ENCODE measurements around the gene LDHAL6B.

LDHAL6B gene

GRCh38 chr15:59237924-59238331 lies 31.3 kb downstream of the LDHAL6B start:
- no peak for DNase-seq (ENCODE audit: low read depth, low spot score)
- CTCF ChIA-PET: interaction anchor here (3.4 kb wide), 1 partner anchor 9 kb away, joined by 19 read pairs; no protein-coding TSS in a partner anchor
- POLR2A ChIA-PET: no interaction called here
- H3K4me3 ChIP-seq (ENCODE audit: low read depth, low read length): no peak overlapping the region
- no peak for TF ChIP-seq CTCF (IDR thresholded peaks at IDR 0.05; ENCODE audit: insufficient read depth, low read length, missing control alignments)

DNA sequence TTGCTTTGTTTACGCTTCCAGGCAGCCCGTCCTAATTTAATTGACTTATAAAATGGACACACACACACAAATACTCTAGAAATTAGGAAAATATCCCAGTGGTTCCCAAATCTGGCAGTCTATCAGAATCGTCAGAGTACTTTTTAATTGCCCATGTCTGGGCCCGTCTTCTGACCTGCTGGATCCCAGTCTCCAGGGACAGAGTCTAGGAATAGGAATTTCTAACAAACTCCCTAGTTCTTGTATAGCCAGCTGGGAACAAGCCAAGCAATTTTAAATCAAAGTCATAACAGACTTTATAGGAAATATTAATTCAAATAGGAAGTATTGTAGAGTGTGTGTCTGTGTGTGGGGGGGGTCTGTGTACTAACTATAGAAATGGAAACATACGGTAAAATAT lies 33.4 kb downstream of the LDHAL6B start:
- POLR2A ChIA-PET: no interaction called here
- TF ChIP-seq CTCF (IDR thresholded peaks at IDR 0.05; ENCODE audit: insufficient read depth, low read length, missing control alignments): no peak
- H3K4me3 ChIP-seq (ENCODE audit: low read depth, low read length): no peak overlapping the region
- CTCF ChIA-PET: no interaction called here
- DNase-seq (ENCODE audit: low read depth, low spot score): no peak

GRCh38 chr15:59242649-59243048 lies 36.0 kb downstream of the LDHAL6B start:
- no peak overlapping the region for H3K4me3 ChIP-seq (ENCODE audit: low read depth, low read length)
- TF ChIP-seq CTCF (IDR thresholded peaks at IDR 0.05; ENCODE audit: insufficient read depth, low read length, missing control alignments): no peak
- no peak for DNase-seq (ENCODE audit: low read depth, low spot score)
- POLR2A ChIA-PET: no interaction called here
- CTCF ChIA-PET: no interaction called here

DNA sequence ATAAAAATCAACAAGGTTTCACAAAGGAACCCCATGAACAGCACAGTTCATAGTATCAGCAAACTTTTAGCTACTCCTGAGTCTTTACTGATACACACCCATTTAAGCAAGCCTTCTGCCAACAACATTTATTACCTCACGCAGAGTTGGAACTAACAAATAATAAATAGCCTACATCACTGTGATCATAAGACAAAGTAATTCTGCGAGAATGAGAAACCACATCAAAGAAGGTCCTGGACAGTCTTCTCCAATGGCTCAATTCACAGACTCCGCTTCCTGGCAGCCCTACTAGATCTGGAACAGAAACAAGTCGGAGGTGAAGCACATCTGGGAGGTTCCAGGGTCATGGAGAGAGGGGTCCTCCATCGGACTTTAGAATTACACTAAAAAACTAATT lies 37.0 kb downstream of the LDHAL6B start:
- H3K4me3 ChIP-seq (ENCODE audit: low read depth, low read length): no peak overlapping the region
- TF ChIP-seq CTCF (IDR thresholded peaks at IDR 0.05; ENCODE audit: insufficient read depth, low read length, missing control alignments): no peak
- CTCF ChIA-PET: interaction anchor here (1.7 kb wide), 1 partner anchor 129 kb away, joined by 3 read pairs; the partner anchor contains the start of gene MYO1E
- DNase-seq (ENCODE audit: low read depth, low spot score): no peak
- POLR2A ChIA-PET: interaction anchor here (0.6 kb wide), 1 partner anchor 57 kb away, joined by 4 read pairs; no protein-coding TSS in a partner anchor

DNA sequence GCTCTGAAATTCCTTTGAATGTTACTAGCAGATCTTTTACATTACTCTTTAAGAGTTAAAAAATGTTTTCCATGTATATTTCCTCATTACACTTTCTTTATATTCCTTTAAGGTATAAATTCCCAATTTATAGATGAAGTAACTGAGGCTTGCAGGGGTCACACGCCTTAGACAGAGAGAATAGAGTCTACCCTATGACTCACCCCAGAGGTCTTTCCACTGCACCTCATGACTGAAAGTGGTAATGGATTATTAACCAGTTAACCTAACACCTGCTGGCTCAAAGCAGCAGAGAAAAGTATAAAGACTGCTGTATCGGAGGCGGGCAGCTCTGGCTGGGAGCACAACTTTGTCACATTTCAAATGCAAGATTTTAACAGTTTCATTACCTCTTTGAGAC lies 37.7 kb downstream of the LDHAL6B start:
- TF ChIP-seq CTCF (IDR thresholded peaks at IDR 0.05; ENCODE audit: insufficient read depth, low read length, missing control alignments): no peak
- DNase-seq (ENCODE audit: low read depth, low spot score): no peak
- POLR2A ChIA-PET: interaction anchor here (0.6 kb wide), 1 partner anchor 57 kb away, joined by 4 read pairs; no protein-coding TSS in a partner anchor
- H3K4me3 ChIP-seq (ENCODE audit: low read depth, low read length): no peak overlapping the region
- CTCF ChIA-PET: interaction anchor here (1.7 to 4.8 kb wide), 3 partner anchors 11 to 128 kb away, joined by 3 to 35 read pairs (median 5); partner anchors contain the start of gene MYO1E

GRCh38 chr15:59245559-59245958 lies 38.9 kb downstream of the LDHAL6B start:
- H3K4me3 ChIP-seq (ENCODE audit: low read depth, low read length): no peak overlapping the region
- POLR2A ChIA-PET: interaction anchor here (1.3 kb wide), 1 partner anchor 127 kb away, joined by 4 read pairs; the partner anchor contains the start of gene MYO1E
- no peak for DNase-seq (ENCODE audit: low read depth, low spot score)
- CTCF ChIA-PET: interaction anchor here (0.8 to 4.8 kb wide), 13 partner anchors 9 to 262 kb away, joined by 3 to 39 read pairs (median 6); partner anchors contain the start of gene MYO1E
- no peak for TF ChIP-seq CTCF (IDR thresholded peaks at IDR 0.05; ENCODE audit: insufficient read depth, low read length, missing control alignments)
